NCI-H146 treated with DMSO at 0.1 percent for 48 hours (cell line): ENCODE measurements around the gene C8A.

ENCODE experiments used
- DNase-seq: peaks from one replicate; lab custom pipeline; 2025; ENCODE audit not compliant: unreplicated experiment; lab: John Stamatoyannopoulos, UW

The C8A gene

DNA sequence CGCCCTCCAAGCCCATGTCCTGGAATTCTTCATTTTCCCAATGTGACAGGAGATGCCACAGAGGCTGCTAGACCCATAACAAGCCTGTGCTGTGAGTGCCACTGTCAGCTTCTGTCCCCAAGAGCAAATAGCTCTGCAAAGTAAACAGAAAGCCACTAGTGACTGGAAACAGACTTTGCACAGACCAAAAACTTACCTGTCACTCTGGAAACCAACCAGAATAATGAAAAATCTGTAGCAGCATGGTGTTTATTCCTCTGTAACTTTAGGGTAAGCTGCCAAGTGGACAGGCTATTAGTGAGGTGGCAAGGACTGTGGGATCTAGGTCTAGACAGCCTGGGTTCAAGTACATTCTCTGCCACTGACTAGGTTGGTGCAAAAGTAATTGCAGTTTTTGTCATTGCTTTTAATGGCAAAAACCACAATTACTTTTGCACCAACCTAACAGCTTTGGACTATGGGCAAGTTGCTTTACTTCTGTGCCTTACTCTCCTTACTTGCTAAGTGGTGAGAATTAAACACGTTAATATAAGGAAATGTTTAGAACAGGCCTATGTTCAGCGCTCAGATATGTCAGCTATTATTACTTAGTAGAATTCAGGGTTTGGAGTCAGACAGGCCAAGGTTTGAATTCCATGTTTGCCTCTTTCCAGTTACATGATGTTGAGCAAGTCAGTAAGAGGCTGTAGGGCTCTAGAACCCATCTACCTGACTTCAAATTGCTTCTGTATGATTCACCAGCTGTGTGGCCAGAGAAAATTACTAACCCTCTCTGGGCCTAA lies 111.5 kb downstream of the C8A start, which contains the start of gene C8B:
Gene C8B (minus strand): TSS at position 100 of the 782 bp plus-strand sequence. CDS start 67 bp downstream, at position 33.
- no peak for DNase-seq

DNA sequence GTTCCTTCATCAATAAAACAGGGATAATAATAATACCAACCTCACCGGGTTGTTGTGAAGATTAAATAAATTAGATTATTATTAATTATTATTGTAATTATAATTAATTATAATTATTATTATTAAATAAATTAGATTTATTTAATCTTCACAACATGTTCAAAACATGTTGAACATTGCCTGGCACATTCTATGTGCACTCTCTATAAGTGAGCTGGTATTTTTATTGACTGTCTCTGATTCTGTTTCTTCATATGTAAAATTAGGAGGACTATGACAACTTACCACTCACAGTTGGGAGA lies 112.1 kb downstream of the C8A start:
- DNase-seq = no peak

- no peak for DNase-seq
Measured at GRCh38 chr1:56967355-56967754, 112.8 kb downstream of the C8A start.
